ENCODE results near the gene ETV3L. TPM values are rescaled to one million over a fixed set of nuclear protein-coding genes. Genes with fewer than 3 reads are reported as not detected.

The ETV3L gene
- total RNA-seq, 1 donor from 2014 or later = not detected

DNA sequence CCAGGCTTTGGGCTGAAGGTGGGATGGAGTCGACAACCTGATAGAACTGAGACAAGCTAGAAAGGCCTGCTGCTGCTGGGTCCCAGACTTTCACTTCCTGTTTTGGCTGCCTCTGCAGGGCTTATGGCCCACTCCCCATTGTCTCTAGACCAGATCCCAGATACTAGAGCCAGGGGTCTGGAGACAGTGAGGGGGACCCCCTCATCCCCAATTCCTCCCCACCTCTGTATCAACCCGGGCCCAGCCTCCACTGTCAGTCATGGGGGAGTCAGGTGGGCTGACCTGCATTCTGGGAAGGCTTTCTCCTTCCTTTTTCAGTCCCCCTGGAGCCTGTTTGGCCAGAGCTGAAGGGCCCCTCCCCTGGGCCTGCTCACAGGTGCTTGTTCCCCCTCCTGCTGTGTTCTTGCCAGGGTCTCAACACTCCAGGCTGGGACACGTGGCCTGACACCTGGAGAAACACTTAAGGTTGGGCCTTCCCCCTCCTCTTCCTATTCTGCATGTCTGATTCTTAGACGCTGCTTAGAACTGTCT is 18.0 kb upstream of the ETV3L start:
- Histone ChIP-seq H3K4me1 (no peaks in the 10 kb centered on the region), H3K27ac (no peak overlapping the region), H3K9me3 (no peaks in the 10 kb centered on the region), H3K36me3 (peaks cover 17% of the 10 kb centered on the region), H3K27me3 (ENCODE audit: low read depth) (no peaks in the 10 kb centered on the region), H3K4me3 (no peak overlapping the region)
- ATAC-seq (no peak), DNase-seq (no peak)
- TF ChIP-seq, protein P1, sequence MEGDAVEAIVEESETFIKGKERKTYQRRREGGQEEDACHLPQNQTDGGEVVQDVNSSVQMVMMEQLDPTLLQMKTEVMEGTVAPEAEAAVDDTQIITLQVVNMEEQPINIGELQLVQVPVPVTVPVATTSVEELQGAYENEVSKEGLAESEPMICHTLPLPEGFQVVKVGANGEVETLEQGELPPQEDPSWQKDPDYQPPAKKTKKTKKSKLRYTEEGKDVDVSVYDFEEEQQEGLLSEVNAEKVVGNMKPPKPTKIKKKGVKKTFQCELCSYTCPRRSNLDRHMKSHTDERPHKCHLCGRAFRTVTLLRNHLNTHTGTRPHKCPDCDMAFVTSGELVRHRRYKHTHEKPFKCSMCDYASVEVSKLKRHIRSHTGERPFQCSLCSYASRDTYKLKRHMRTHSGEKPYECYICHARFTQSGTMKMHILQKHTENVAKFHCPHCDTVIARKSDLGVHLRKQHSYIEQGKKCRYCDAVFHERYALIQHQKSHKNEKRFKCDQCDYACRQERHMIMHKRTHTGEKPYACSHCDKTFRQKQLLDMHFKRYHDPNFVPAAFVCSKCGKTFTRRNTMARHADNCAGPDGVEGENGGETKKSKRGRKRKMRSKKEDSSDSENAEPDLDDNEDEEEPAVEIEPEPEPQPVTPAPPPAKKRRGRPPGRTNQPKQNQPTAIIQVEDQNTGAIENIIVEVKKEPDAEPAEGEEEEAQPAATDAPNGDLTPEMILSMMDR (IDR thresholded peaks at IDR 0.05) = no peak
- intact Hi-C loops (cut with DNase I) = no loop called here

DNA sequence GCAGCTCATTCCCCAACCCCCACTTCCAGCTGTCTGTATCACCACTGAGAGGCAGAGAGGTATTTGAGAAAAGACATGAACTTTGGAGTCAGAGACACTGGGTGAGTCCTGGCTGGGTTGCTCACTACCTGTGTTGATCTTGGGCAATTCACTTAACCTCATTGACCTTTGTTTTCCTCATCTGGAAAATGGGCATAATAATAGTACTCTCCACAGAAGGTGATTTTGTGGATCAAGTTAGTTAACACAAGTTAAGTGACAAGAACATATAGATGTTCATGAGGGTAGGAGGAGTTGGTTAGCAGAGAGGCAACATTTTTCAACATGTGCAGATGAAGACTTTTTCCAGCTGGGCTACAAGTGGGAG is 17.1 kb upstream of the ETV3L start:
- Histone ChIP-seq H3K27ac (no peak overlapping the region), H3K27me3 (ENCODE audit: low read depth) (no peaks in the 10 kb centered on the region), H3K4me3 (no peak overlapping the region), H3K9me3 (no peaks in the 10 kb centered on the region), H3K36me3 (peaks cover 8% of the 10 kb centered on the region), H3K4me1 (no peaks in the 10 kb centered on the region)
- DNase-seq (no peak), ATAC-seq (no peak)
- TF ChIP-seq, protein P1 (IDR thresholded peaks at IDR 0.05) = no peak
- intact Hi-C loops (cut with DNase I) = no loop called here

DNA sequence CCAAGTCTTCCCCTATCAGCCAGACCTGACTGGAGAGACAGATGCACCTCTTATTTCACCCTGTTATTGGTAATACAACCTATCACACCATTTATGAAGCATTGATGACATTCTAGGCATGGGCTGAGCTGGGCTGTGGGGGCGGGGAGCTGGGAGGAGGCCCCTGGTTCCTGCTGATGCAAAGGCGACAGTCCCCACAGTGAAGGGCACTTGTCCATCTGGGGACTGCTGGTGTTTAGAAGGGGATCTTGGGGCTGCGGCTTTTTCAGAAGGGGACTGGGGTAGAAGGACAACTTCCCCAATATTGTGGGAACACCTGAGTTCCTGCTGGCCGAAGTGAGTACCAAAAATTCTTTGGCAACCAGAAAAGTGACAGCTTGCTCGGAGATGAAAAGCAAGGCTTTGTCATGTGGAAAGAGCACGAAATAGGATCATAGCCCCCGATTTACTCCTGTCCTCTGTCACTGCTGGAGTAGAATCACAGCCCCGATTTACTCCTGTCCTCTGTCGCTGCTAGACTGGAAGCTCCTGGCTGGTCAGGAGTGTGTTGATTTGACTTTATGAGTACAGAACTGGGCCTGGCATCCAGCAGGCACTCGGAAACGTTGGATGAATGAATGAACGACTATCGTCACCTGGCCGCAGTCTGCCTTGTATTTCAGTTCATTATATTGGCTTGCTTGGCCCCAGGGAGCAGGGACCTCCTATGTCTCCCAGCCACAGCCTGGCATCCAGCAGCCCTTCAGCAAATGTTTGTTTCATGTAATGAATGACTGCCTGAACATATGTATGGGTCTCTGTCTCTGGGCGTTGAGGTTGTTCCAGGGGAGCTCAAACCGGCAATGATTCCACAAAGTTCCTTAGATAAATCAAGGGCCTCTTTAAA is 16.5 kb upstream of the ETV3L start:
- ATAC-seq (no peak), DNase-seq (no peak)
- no peaks in the 10 kb centered on the region for H3K27me3 ChIP-seq (ENCODE audit: low read depth)
- H3K4me3 ChIP-seq = no peak overlapping the region
- TF ChIP-seq, protein P1 (IDR thresholded peaks at IDR 0.05) = no peak
- intact Hi-C loops (cut with DNase I) = no loop called here
- H3K4me1 ChIP-seq = no peaks in the 10 kb centered on the region
- H3K9me3 ChIP-seq = no peaks in the 10 kb centered on the region
- peaks cover 5% of the 10 kb centered on the region for H3K36me3 ChIP-seq
- H3K27ac ChIP-seq = no peak overlapping the region

DNA sequence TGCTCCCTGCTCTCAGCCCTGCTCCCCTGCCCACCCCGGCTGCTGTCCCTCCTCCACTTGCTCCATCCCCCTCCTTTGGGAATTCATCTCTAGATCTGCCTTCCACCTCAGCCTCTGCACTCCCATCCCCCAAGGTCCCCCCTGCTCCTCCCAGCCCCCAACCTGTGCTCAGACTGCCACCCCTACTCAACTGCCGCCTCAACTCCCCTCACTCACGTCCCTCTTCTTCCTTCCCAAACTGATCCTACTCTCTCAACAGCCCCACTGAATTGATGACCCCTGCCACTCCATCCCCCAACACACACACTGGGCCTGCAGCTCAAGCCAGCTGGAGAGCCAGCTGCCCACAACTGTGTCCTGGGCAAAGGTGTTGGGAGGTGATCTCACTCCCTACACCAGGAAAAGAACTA is 15.8 kb upstream of the ETV3L start:
- no peak for ATAC-seq
- Histone ChIP-seq H3K36me3 (no peaks in the 10 kb centered on the region), H3K27me3 (ENCODE audit: low read depth) (no peaks in the 10 kb centered on the region), H3K4me1 (no peaks in the 10 kb centered on the region), H3K9me3 (no peaks in the 10 kb centered on the region), H3K27ac (no peak overlapping the region), H3K4me3 (no peak overlapping the region)
- intact Hi-C loops (cut with DNase I) = no loop called here
- TF ChIP-seq, protein P1 (IDR thresholded peaks at IDR 0.05) = no peak
- DNase-seq = no peak

DNA sequence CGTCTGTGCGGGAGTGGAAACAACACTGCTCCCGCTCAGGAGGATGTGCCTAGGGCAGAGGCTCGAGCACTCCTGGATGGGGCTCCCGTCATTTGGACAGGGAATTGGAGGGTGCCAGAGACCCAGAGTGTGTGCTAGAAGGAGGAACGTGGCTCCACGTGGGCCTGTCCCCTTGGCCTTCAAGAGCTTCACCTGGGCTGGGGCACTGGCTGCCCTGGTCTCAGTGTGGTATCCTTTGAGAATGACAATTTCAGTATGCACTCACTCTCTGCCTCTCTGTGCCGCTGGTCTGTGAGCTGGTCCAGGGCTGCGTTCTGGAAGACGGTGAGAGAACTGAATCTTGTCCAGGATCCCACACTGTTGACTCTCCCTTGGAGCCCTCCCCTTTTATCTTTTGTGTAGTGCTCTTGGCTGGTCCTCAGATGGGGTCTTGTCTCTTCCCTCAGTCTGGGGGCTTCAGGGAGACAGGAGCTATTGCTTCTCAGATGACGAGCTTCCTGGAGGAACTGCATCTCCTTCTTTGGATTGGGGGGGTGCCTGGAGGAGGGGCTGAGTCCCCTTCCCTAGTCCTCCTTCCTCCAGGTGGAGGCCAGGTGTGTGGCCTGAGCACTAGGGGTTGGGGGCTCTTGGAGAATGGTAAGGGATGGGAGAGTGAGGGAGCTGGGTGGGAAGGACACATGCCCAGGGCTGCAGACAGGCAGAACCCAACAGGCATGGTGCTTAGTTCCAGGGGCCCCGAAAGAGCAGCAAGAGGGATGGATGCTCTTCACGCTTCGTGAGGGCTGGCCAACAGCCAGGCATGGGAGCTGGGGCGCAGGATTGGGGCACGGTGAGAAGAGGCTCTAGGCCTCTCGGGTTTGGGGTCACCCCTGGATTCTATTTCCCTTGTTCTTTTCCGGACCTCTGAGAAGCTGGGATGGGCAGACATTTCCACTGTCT is 14.8 kb upstream of the ETV3L start:
- intact Hi-C loops (cut with DNase I) = no loop called here
- Histone ChIP-seq H3K36me3 (no peaks in the 10 kb centered on the region), H3K4me1 (no peaks in the 10 kb centered on the region), H3K27me3 (ENCODE audit: low read depth) (peaks cover 1% of the 10 kb centered on the region), H3K9me3 (no peaks in the 10 kb centered on the region), H3K4me3 (no peak overlapping the region), H3K27ac (no peak overlapping the region)
- ATAC-seq = no peak
- TF ChIP-seq, protein P1 (IDR thresholded peaks at IDR 0.05) = no peak
- DNase-seq = no peak
